Ecto neural progenitor cell (in vitro differentiated cells): ENCODE measurements around the gene BLOC1S1.
A peak's percentile ranks its signal among the peaks of the same experiment; 100 is the strongest.

Source experiments
- DNase-seq: peaks from one replicate; pipeline ENCODE4 v3.0.0-alpha.2; 2018; ENCODE audit warnings: low spot score

The BLOC1S1 gene

DNA sequence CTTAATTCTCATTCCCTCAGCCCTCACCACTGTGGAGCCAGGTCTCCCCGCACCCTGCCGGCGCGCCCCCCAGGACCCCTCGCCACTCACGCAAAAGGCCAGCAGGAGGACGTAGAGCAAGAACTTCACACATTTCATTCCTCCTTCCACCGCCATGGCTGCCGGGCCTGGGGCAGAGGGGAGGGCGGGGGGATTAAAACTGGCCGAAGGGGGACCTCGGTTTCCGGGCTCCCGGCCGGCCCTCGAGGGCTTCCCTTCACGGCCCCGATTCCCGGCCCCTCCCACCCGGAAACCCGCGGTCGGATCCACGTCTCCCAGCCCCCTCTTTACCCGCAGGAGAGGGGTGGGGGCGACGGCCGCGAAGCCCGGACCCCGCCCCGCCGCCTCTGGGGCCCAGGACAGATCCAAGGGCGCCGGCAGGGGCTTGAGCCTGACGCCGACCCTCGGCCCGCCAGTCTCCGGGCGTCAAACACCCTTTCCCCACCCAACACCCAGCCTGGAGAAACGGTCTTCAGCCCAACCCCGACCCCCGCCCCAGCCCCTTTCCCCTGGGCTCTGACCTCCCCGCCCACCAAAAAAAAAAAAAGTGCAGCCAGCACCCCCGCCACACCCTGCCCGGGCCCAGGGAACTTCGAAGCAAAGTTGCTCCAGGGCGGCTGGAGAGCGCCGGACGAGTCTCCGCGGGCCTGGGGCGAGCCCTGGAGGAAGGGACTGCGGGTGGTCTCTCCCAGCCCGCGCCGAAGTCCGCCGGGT is 12.5 kb downstream of the BLOC1S1 start:
- DNase-seq: peak; percentile 82

DNA sequence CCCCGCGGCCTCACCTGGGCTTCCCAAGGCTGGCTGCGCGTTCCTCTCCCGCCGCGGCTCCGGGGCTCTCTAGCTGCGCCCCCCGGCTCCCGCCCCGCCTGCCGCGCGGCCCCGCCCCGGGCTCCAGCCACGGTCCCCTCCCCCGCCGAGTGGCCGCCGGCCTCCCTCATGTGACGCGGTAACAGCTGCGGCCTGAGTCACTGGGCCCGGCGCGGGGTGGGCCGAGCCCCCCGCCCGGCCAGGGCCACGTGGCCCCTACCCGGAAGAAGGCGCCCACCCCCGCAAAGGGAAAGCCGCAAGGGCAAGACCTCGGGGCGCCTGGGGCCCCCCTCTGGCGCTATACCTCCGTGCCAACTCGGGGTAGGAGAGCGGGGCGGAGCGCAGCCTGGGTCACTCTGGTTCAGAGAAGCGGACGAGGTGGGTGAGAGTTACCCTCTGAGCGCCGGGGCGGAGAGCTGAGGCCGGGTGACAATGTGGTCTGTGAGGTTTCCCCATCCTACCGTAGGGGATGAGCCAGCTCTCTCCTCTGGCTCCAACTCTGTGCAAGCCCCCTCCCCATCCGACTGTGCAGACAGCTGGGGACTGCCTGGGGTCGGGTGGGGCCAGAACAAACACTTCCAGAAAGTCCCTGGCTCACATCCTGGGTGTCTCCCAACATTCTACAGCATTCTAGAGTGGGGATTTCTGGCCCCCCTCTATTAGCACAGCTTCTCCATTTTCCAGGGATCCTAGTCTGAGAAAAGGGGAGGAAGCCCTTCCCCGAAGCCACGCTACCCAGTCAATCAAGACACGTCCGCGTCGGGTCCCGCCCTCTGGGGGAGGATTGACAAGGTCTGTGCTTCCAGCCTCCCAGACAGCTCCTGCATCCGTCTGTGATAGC is 13.3 kb downstream of the BLOC1S1 start, which contains the start of gene CD63:
TSS of gene CD63 (minus strand) at position 71 of the 880 bp plus-strand sequence. CDS start 668 bp downstream, outside the sequence.
- DNase-seq: peak; percentile 94

DNA sequence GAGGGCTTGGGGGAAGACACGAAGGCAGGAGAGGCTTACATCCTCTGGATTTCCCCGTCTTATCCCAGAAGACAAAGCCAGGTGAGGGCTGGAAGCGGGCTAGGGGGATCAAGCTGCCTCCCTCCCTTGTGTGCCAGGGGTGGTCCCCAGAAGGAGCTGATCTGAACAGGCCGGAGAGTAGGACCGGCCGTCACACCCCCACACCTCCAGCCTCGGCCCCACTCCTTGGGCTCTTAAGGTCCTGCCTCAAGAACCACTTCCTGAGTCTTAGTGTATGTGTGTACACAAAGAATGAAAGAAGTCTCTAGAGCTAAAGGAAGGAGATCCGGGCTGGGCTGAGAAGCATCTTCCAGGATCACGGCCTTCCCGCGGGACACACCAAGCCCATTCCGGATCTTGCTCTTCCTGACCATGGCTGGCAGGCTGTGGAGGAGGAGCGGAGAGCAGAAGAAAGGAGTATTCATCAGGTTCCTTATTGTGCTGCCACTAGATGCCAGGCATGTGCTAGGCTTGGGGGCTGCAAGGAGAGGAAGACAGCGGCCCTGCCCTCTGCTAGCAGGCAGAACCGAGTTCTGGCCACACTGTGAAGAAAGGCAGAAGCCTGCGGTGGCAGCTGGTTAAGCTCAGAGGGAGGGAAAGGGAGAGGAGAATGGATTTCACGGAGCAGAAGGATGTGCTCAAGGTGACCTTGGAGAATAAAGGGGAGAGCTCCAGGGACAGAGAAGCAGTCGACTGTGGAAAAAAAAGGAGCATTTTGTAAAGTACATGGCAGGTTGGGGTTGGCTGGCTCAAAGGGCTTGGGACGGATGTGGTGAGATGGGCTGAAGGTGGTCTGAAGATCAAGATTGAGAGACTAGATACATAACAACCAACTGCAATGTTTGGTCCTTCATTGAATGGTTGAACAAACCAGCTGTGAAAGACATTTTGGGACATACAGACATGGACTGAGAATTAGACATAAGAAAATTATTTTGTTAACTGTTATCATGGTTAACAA is 14.3 kb downstream of the BLOC1S1 start:
- DNase-seq: no peak

DNA sequence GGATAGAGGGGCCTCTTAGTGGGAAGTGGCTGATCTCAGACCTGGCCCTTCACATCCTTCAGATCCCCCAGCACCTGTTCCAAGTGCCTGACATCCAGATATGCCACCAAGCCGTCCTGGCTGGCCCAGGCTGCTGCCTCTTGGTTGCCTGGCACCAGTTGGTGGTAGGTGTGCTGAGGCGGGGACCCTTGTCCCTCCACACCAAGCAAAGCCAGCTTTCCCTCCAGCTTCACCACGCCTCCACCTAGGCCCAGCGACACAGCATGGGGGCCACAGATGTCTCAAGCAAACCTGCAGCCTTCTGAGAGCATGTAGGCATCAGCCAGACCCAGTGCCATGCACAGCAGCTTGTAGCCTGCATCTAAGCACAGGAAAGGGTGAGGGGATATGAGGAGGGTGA is 16.4 kb downstream of the BLOC1S1 start:
- no peak for DNase-seq

DNA sequence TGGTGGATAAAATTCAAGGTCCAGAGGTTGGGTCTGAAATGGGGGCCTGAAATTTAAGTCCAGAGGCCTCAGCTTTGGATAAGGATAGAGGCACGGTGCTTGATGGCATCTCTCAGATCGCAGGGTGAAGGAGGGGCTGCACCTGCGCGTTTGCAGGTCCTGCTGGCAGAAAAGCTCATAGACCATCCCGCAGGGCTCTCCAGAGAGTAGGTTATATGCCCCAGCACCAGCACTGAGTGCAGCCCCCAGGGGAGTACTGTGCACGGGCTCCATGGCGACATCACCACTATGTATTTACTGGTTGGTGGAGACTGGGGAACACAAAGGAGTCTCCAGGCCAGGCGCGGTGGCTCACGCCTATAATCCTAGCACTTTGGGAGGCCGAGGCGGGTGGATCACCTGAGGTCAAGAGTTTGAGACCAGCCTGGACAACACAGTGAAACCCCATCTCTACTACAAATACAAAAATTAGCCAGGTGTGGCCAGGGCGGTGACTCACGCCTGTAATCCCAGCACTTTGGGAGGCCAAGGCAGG is 17.2 kb downstream of the BLOC1S1 start:
- DNase-seq: no peak

DNA sequence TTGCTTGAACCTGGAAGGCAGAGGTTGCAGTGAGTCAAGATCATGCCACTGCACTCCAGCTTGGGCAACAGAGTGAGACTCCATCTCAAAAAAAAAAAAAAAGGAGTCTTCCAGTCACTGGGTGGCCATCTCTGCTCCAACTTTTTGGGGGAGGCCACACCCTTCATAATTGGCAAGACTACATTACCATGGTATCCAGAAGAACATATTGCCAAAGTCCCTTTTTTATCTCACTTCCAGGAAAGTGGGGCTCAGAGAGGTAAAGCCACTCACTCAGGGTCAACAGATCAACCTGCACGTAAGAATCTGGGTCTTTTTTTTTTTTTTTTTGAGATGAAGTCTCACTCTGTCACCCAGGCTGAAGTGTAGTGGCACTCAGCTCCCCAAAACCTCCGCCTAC is 18.0 kb downstream of the BLOC1S1 start:
- DNase-seq: no peak

DNA sequence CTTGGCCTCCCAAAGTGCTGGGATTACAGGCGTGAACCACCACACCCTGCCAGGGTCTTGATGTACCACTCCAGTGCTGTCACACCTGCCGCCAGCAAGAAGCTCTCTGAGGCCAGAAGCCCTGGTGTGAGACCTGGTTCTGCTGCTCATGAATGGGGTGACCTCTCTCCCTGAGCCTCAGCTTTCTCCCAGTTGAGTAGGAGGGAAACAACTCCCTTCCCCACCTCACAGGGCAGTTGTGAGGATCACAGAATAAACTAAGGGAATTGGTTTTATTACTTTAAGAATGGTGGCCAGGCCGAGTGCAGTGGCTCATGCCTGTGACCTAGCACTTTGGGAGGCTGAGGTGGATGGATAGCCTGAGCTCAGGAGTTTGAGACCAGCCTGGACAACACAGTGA is 18.7 kb downstream of the BLOC1S1 start:
- DNase-seq: no peak

DNA sequence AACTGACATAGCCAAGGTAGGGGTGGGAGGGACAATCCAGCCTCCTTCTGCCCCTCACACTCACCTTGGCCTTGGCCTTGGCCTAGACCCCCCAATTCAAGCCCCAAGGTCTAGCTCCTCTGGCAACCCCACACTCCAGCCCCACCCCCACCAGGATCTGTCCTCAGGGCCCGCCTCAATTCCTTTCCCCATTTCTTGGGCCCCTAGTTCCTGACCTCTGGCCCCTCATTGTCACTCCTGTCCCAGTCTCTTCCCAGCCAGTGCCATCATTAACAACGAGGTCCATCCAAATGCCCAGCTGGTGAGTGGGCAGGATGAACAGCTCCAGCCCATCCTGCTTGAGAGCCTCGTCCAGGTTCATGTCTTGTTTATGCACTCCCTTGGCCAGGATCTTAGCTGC is 20.2 kb downstream of the BLOC1S1 start:
- DNase-seq: no peak

DNA sequence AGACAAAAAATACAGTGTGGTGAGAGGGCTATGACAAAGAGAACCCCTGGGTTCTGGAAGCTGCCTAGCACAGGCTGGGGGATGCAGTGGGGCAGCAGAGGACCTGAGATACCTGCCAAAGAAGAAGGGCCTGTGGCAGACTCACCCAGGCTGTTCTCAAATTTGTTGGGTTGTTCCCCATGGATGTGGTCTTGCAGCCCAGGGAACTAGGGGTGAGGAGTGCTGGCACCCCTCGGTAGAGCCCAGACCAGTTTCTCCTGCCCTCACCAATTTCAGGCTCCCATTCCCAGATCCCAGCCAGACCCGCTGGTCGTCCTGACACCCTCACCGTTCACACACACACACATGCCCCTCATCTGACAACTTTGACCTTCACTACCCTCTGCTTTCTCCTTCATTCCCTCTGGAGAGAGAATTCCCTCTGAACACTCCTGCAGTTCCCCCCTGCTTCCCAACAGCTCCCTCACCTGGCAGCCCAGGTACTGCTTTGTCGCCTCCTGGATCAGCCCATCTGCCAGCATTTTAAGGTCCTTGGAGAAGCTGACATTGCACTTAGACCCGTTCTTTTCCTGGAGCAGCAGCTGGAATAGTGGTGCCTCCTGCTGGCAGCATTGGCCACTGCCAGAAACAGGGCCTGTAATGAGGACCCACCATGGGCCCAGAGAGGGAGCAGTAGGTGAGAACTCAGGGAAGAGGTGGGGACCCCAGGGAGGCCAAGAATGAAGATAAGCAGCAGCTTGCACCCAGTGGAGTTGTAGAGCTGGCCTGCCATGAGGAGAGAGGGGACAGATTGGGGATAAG is 21.1 kb downstream of the BLOC1S1 start:
- DNase-seq: peak; percentile 85

DNA sequence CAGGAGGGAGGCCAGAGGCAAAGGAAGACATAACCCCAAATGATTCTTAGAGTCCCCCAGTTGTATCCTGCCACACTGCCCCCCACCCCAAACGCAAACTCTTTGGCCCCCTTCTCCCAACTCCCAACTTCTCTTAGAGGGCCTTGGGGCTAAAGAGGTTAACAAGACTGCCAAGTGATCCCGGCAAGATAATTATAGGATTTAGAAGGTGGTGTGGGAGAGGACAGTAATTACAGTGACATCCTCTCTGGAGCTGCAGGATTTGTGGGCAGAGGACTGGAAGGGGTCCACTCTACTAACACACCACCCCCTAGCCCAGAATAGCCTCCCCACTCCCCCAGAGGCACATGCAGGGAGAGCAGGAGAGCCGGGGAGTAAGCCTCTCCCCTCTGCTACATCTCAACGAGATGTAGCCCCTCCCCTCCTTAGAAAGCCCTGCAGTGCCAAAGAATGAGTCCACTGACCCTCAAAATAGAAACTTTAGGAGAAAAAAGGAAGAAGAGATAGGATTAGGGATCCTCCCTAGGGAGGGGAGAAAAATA is 21.8 kb downstream of the BLOC1S1 start:
- DNase-seq: no peak

DNA sequence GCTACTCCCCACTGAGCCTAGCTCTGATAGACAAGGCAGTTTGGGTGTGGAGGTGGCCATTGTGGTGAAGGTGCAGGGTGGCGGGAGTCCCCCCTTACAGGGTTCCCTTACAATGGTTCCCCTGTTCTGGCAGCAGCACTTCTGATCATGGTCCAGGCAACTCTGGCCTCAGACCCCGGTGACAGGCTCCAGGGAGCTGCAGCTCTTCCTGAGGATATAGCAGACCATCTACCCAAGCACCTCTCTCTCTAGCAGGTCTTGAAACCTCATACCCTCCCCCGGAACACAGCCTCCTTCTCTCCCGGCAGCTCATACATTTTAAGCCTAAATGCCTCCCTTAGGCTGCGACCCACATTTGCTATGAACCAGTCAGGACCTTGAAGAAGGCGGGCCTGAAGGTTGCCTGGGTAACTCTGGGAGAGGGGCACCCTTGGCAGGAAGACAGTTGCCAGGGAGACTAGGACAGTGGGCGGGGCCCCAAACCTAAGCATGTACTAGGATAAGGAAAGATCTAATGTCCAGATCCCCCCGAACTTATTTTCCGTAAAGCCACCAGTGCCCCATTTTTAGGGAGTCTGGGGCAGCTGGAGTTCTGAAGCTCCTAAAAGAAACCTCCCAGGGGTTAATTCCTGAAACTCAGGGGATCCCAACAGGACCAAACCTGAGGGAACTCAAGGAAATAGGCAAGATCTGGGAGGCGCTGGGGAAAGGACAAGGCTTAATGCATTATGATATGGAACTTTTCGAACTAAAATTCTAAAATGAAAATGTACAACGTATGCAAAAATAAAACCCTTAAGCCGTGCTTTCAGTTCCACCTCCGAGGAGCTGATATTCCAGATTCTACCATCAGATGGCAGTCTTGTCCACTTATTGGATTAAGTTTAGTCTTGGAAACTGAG is 22.5 kb downstream of the BLOC1S1 start:
- DNase-seq: peak; percentile 94

DNA sequence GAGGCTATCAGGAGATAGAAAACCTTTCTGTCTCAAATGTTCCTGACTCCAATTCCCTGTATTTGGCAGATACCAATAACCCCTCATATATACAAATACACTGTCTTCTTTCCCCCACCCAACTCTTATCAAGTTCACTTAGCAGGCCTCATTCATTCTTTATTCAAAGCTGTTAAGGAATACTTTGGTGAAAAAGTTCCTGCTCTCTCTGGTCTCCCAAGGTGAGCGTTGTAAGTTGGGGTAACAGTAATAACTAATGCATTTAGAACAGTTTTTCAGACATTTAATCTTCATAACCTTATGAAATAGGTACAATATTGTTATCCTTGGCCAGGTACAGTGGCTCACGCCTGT is 23.2 kb downstream of the BLOC1S1 start:
- no peak for DNase-seq

DNA sequence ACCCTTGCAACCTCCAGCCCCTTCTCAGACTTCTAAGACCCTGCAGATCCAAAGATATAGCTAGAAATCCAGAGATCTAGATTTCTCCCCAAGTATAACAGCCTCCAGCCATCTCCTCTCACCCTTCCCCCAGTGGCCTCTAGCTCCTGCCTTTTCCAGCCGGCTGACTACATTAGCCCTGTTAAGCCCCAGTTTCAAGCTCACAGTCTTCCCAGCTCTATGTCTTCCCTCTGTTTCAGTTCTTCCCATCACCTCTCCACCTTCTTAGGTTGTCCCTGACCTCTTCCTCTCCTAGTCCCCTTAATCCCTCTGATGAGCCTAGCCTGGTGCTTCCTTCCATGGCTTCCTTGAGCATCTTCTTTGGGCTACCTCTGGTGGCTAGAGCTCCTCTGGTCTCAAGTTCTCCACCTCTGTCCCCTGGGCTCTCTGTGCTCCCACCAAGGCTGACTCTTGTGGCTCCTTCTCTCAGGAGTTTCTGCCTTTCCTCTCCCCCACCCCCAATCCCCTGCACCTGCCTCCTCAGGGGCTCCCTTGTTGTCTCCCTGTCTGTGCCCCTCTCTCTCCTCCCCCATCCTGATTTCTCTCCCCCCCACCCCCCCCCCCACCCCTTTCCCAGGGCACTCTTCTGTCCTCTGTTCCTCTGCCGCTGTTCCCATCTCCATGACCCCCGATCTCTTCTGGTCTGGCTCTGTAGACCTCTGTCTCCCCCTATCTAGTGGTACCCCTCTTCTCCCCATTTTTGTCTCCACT is 26.3 kb downstream of the BLOC1S1 start:
- no peak for DNase-seq

DNA sequence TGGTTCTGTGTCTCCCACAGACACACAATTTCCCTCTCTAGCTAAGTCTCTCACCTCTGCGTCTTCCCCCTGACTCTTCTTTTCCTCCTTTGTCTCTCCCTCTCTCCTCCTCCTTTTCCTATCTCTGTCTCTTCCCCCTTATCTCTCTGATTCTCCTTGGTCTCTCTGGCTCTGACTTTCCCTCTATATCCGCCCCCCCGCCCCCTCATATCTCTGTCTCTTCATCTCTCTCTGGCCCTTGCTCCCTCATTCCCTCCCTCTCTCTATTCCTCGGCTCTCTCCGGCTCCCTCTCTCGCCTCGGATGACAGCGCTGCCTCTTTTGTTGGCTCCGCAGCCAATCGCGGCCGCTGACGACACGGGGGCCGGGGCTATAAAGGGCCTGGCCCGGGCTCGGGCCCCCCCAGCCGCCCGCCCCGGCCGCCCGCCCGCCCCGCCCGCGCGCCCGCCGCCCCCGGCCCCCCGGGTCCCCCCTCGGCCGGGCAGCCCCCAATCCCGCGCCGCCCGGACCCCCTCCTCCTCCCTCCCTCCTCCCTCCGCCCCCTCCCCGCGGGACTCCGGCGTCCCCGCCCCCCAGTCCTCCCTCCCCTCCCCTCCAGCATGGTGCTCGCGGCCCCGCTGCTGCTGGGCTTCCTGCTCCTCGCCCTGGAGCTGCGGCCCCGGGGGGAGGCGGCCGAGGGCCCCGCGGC is 27.0 kb downstream of the BLOC1S1 start, which contains the start of gene GDF11:
TSS of gene GDF11 (plus strand) at position 404 of the 687 bp plus-strand sequence. CDS start at position 599, 195 bp downstream.
- DNase-seq: peak; percentile 94

DNA sequence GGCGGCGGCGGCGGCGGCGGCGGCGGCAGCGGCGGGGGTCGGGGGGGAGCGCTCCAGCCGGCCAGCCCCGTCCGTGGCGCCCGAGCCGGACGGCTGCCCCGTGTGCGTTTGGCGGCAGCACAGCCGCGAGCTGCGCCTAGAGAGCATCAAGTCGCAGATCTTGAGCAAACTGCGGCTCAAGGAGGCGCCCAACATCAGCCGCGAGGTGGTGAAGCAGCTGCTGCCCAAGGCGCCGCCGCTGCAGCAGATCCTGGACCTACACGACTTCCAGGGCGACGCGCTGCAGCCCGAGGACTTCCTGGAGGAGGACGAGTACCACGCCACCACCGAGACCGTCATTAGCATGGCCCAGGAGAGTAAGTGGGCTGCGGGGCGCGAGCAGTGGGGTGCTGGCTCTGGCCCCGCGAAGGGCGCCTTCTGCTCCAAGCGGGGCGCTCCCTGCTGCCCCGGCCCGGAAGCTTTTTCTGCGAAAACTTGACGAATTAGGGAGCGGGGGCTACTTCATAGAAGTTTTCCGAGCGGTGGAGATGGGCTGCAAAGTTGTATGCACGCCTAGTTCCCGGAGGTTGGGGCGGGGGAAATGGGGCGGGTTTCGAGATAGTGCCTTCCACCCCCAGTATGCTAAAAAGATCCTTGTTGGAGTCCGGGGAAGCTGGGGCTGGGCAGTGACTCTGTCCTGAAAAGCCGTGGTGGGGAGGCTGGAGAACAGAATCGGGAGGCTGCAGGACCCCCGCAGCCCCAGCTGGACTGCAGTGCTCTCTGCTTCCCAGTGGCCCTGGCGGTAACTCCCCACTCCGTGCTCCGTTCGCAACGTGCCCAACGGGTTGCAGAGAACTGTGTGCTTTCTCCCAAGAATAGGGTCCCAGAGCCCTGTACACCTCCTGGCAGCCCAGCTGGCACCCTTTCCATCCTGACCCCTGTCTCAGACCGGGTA is 27.8 kb downstream of the BLOC1S1 start:
- DNase-seq: peak; percentile 91

DNA sequence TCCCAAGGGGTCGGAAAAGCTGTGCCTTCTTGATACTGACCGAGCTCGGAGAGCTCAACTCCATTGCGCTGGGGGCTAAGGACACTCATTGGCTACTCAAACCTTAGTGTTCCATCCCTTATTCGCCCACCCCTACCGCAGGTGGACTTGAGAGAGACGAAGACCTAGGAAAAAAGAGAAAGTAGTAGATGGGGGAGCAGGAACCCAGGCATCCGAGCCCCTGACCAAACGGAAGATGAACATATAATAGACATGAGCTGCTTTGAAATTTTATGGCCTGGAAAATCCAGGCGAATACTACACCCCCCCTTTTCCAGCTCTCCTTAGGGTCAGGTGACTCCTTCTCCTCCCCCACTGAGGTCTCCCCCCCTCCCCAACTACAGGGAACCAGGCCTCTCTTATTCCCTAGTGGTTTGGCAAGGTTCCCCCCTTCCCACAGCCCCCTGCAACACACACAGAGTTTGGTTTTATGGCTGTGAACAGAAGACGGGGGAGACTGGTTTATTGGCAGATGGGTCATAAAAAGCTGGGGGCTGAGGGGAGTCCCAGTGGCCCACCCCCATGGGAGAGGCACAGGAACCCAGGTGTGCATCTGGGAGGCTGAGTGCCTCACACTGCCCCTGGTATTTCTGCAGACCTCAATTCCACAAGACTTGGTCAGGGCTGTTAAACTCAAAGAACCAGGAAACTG is 28.6 kb downstream of the BLOC1S1 start:
- no peak for DNase-seq
